HG02759 (cell line): ENCODE measurements around the gene CPN2.

Experiments
- ATAC-seq: cut with Tn5 transposase; IDR thresholded peaks from one replicate; pipeline ENCODE4 v1.9.1; 2021; ENCODE audit warnings: mild to moderate bottlenecking, moderate library complexity; ENCODE audit not compliant: unreplicated experiment

The CPN2 gene

DNA sequence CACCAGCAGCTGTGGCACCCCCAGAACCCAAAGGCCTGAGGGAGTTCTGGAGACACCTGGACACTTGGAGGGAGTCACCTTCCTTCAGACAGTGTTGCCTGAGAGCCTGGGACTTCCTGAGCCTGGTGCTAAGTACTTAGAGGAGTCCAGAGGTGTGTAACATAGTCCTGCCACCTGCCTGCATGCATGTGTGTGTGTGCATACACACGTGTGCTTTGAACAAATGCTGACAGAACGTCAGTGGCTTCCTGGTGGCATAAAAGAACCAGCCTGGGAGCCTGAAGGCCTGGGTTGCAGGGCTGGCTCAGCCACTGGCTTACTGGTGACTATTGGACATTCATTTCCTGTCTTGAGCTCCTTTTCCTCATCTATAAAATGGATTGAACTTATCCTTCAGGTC is 3.2 kb upstream of the CPN2 start:
- no peak for ATAC-seq

- ATAC-seq: no peak
Observed at GRCh38 chr3:194352667-194353246, 1.6 kb upstream of the CPN2 start.

DNA sequence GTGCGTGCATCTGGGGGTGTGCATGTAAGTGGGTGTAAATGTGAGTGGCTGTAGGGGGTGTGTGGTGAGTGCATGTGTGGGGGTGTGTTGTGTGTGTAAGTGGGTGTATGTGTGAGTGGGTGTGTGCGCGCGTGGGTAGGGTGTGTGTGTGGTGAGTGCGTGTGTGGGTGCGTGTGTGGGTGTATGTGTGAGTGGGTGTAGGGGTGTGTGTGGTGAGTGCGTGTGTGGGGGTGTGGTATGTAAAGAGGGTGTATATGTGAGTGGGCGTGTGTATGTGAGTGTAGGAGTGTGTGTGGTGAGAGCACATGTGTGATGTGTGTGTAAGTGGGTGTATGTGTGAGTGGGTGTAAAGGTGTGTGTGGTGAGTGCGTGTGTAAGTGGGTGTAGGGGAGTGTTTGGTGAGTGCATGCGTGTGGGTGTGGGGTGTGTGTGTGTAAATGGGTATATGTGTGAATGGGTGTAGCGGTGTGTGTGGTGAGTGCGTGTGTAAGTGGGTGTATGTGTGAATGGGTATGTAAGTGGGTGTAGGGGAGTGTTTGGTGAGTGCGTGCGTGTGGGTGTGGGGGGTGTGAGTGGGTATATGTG is 916 bp upstream of the CPN2 start:
- no peak for ATAC-seq

DNA sequence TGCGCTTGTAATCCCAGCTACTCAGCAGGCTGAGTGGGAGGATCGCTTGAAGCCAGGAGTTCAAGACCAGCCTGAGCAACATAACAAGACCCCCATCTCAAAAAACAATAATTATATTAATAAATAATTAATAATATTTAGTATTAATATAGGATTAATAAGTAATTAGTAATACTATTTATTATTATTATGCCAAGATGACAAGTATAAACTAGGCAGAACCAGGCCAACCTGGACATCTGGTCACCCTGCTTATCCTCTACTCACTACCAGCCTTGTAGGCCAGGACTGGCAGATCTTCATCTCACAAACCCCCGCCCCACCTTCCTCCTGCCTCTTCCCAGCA is 429 bp downstream of the CPN2 start:
- ATAC-seq: no peak

DNA sequence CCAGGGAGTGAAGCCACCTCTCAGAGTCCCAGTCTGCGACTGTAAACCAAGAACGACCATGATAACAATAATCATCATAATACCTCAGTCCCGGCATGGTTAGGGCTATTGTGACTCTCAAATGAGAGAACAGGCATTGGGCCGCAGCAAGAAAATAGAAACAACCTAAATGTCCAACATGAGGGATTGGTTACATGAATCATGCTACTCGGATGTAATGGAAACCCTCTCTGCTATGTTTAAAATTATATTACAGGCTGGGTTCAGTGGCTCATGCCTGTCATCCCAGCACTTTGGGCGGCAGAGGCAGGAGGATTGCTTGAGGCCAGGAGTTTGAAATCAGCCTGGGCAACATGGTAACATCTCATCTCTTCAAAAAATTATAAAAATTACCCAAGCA is 2.8 kb downstream of the CPN2 start:
- no peak for ATAC-seq

DNA sequence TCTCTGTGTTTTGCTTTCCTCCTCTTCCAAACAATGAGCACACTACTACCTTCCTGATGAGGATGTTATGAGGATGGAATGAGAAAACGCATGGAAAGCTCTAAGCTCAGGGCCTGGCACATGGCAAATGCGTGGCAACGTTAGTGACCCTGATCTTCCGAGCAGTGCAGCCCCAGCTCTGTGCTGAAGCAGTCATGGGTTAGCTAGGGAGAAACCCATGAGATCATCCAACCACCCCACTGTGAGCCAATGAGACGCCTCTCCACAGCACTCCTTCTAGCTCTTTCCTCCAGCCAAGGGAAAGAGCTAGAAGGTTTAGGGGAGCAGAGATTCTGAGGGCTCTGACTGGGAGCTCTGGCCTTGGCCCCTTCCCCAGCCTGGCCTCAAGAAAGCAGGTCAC is 4.5 kb downstream of the CPN2 start:
- no peak for ATAC-seq

- ATAC-seq: no peak
Observed at GRCh38 chr3:194346035-194346434, 5.1 kb downstream of the CPN2 start.

DNA sequence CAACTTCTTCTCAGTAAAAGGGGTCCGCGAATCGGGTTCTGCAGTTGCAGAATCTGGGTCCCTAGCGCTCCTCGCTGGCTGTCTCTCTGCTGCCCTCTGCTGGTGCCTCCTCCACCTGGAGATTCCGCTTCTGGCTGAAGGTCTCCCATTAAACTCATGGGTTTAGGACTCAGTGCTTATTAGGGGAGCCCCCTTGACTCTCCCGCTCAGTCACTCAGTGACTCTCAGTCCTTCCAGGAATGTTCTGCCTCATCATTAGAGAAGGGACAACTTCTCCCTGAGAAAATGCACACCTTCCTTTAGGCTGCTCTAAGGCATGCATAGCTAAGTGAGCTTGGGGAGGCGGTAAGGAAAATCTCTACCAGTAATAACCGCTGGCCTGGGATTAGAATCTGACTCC is 7.1 kb downstream of the CPN2 start:
- peak; percentile 42 for ATAC-seq

- no peak for ATAC-seq
Observed at GRCh38 chr3:194343561-194343893, 7.6 kb downstream of the CPN2 start.

DNA sequence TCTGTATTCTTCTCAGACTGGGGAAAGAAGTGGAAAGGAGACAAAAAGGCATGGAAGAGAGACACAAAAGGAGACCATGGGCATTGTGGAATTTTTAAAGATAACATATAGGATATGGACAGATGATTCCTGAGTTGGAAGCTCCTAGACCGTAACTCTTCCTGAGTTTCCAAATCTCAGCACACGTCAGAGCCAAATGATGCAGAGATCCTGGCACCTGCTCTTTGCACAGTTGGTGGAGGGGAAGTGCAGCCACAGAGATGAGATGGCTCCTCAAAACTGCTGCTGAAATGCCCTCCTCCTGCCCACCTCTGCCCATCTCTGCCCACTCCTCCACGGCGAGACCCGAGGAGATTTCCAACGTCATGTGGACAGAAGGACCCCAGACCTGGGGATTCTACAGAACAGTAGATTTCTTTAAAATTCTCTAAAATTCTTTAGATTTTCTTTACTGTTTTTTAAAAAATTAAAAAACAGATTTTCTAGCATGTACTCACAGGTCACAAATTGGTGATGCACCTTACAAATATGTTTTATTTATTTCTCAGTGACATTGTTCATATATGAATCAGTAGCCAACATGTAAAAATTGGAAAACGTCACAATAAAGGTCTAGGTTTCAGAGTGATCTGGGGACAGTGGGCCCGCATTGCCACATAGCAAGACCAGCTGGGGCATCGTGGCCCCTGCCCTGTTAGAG is 8.1 kb downstream of the CPN2 start:
- ATAC-seq: no peak

- ATAC-seq: no peak
Observed at GRCh38 chr3:194340757-194341400, 10.2 kb downstream of the CPN2 start.

GRCh38 chr3:194339840-194340239 is 11.3 kb downstream of the CPN2 start:
- ATAC-seq: no peak

- ATAC-seq: no peak
Observed at GRCh38 chr3:194339356-194339755, 11.8 kb downstream of the CPN2 start.

- no peak for ATAC-seq
Observed at GRCh38 chr3:194337965-194338753, 13.0 kb downstream of the CPN2 start.

DNA sequence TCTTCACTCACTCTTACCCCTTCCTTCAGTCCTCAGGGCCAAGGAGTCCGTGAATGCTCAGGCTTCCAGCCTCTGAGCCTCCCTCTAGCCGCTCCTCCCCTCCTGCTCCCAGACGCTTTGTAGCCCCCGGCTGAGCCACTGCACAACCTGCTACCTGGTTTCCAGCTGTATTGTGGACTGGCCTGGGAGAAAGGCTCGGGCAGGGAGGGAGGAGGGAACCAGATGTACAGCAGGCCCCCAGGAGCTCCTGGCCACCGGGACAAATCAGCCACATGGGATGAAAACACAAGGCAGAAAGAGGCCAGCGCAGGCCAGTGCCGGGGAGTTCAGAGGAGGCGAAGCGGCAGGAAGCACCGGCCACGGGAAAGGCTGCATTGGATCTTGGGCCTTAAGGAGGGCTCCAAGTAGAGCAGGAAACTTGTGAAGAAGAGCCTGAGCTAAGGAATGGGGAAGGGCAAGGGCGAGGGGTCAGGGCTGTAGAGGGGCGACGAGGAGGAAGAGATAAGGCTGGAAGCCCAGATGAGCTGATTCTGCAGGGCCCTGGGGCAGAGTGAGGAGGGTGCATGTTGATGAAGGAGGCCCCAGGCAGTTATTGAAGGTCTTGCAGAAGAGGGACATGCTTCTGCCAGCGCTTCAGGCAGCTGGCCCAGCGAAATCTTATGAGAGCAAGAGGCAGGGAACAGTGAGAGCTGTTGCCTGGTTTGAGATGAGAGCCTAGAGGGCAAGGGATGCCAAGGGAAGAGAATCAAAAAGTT is 14.3 kb downstream of the CPN2 start:
- no peak for ATAC-seq

DNA sequence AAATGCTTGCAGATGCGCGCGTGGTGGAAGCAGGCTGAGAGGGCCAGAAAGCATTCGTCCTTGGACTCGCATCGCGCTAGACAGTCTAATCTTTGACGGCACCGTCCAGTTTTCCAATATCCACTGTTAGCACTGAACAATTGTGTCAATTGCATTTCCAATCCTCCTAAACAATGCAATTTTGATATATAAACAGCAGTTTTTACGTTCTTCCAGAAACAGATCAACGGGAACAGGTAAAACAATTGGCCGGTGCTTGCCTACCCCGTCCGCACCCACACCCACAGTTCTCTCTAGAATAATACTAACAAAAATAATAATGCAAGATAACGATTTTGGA is 17.2 kb downstream of the CPN2 start:
- no peak for ATAC-seq

GRCh38 chr3:194333212-194333980 is 17.7 kb downstream of the CPN2 start:
- ATAC-seq: peak; percentile 95

DNA sequence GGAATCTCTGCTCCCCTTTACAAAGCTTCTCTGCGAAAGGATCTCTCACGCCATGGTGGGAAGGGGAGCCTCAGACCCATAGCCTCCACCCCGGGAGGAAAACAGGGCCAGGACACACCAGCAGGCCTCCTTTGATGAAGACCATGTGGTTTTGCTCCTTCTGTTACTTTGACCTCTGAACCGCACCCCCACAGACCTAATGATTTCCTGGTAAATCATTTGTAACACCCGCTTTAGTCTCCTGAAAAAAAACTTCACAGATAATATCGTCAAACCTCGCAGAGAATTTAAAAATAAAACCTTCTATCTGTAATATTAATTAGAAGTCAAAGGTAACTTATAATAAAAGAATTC is 18.3 kb downstream of the CPN2 start:
- no peak for ATAC-seq

- no peak for ATAC-seq
Observed at GRCh38 chr3:194330579-194330978, 20.5 kb downstream of the CPN2 start.

- no peak for ATAC-seq
Observed at GRCh38 chr3:194330160-194330559, 21.0 kb downstream of the CPN2 start.
